Gastroesophageal sphincter (tissue), 4 donors: ENCODE data around the gene TEX22. TPM values are rescaled to one million over a fixed set of nuclear protein-coding genes. Genes with fewer than 3 reads are reported as not detected.

Experiments used
- ATAC-seq: fragments of 150-250 bp; one replicate; pipeline ENCODE4 v1.9.1; 2016; ENCODE audit warnings: mild to moderate bottlenecking, moderate library complexity
- H3K27ac ChIP-seq, 4 donors: fragments of 200-600 bp; sonication (generic) in 3 of 4; 1 replicate in 3 of 4; 2 replicates in 1 of 4; pipeline ENCODE4 v1.5.1; 2016 to 2019
- H3K27me3 ChIP-seq: fragments of 200-600 bp; sonication (generic); one replicate; pipeline ENCODE4 v1.5.1; 2019
- H3K36me3 ChIP-seq, 2 donors: fragments of 200-600 bp; sonication (generic); one replicate each; pipeline ENCODE4 v1.5.1; 2019; ENCODE audit warnings: control low read depth in 1 of 2
- H3K4me1 ChIP-seq, 3 donors: fragments of 200-600 bp; sonication (generic); 1 replicate in 2 of 3; 2 replicates in 1 of 3; pipeline ENCODE4 v1.5.1; 2016 to 2019; ENCODE audit warnings: control low read depth in 2 of 3
- H3K4me3 ChIP-seq, 2 donors: fragments of 200-600 bp; sonication (generic); one replicate each; pipeline ENCODE4 v1.5.1; 2019; ENCODE audit warnings: mild to moderate bottlenecking in 1 of 2, moderate library complexity in 1 of 2
- H3K9me3 ChIP-seq, 3 donors: fragments of 200-600 bp; sonication (generic); one replicate each; pipeline ENCODE4 v1.5.1; 2017 to 2019; ENCODE audit warnings: control low read depth in 2 of 3
- EP300 ChIP-seq: sonication (generic); formaldehyde crosslinking; IDR thresholded peaks from one replicate; pipeline ENCODE4 v1.6.1; 2017; ENCODE audit warnings: antibody characterized with exemption, mild to moderate bottlenecking
- POLR2A ChIP-seq, 2 donors: fragments of 450-650 bp; IDR thresholded peaks; one replicate each; pipeline ENCODE4 v1.6.1; 2017; ENCODE audit warnings: antibody characterized with exemption in 2 of 2, mild to moderate bottlenecking in 2 of 2, moderate library complexity in 1 of 2
- POLR2AphosphoS5 ChIP-seq: sonication (generic); formaldehyde crosslinking; IDR thresholded peaks from one replicate; pipeline ENCODE4 v1.6.1; 2017; ENCODE audit warnings: antibody characterized with exemption
- WGBS, 2 donors: methylation state at CpG; one replicate each; pipeline ENCODE4 v1.1.5; 2018; ENCODE audit warnings: low coverage in 1 of 2; 5-methylcytosine and 5-hydroxymethylcytosine counted together
- total RNA-seq, 4 donors: library from RNA; depleted of rRNA; stranded (reverse); fragments of >200 nt; gene quantifications; one replicate each; pipeline ENCODE4 v1.1.0, GENCODE V29; 2016
- TF ChIP-seq, protein P1 (sequence below), 4 experiments: fragments of 200-600 bp in 2 of 4; fragments of 450-650 bp in 2 of 4; sonication (generic) in 1 of 4; IDR thresholded peaks; one replicate each; pipeline ENCODE4 v1.5.1; 2017 to 2019; ENCODE audit warnings: antibody characterized with exemption in 4 of 4, mild to moderate bottlenecking in 2 of 4, moderate library complexity in 2 of 4

TEX22 gene
- total RNA-seq, 4 donors from 2014 or later, result 0.42 TPM; not detected in 3

DNA sequence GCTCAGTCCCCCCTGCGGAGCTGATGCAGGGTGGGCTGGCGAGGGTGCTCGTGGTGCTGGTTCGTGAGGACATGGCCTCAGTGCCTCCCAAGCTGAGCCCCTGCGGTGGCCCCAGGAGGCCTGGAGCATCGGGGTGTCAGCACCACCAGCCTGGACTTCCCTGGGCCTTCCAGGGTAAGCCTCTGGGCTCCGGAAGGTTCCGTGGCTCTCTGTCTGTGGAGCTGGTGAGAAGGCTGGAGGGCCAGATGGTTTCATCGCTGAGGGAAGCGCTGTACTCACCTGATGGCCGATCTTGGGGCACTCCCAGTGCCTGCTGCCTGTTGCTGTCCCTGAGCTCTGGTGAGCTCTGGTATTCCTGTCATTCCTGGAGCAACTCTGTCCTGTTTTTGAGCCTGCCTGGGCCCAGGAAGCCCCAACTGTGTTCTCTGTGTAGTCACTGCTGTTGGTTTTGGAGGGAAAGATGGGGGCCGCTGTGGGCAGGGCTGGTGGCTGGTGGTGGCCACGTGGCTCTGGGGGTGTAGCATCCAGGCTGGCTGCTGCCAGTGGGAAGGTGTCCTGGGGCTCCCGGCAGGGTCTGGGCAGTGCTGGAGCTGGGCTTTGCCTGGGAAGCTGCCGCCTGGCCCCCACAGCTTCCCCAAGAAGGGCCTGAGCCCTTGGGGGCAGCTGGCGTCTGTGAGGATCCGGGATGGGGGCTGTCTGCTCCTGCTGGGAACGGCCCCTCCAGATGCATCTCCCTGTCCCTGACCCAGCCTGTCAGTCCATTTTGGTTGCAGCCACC lies 39.6 kb downstream of the TEX22 start:
- 100% methylated on average over 2 of the region's 18 CpGs; no CpG with 5 or more reads in 1 of the 2 donors for WGBS, 2 donors
- no peak for ATAC-seq

DNA sequence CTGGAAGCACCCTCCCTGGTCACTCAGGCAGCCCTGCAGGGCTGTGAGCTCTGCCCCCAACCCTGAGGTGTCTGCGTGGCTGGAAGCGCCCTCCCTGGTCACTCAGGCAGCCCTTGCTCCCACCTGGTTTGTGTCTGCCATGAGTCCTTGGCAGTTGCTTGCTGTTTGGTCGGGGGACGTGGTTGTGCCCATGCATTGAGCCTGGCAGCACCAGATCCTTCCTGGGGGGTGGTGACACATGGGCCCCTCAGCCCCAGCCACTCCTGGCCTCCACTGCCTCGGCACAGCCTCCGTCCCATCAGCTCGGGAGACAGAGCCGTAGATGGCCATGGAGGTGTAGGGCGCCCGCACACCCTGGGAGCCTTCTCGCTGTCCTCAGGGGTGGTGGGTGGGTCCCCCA lies 40.8 kb downstream of the TEX22 start:
- no peaks in the 10 kb centered on the region for H3K9me3 ChIP-seq
- TF ChIP-seq, protein P1, sequence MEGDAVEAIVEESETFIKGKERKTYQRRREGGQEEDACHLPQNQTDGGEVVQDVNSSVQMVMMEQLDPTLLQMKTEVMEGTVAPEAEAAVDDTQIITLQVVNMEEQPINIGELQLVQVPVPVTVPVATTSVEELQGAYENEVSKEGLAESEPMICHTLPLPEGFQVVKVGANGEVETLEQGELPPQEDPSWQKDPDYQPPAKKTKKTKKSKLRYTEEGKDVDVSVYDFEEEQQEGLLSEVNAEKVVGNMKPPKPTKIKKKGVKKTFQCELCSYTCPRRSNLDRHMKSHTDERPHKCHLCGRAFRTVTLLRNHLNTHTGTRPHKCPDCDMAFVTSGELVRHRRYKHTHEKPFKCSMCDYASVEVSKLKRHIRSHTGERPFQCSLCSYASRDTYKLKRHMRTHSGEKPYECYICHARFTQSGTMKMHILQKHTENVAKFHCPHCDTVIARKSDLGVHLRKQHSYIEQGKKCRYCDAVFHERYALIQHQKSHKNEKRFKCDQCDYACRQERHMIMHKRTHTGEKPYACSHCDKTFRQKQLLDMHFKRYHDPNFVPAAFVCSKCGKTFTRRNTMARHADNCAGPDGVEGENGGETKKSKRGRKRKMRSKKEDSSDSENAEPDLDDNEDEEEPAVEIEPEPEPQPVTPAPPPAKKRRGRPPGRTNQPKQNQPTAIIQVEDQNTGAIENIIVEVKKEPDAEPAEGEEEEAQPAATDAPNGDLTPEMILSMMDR (IDR thresholded peaks at IDR 0.05), result no peak
- TF ChIP-seq EP300, result no peak
- TF ChIP-seq POLR2A (IDR thresholded peaks at IDR 0.05), result no peak
- no peak for TF ChIP-seq POLR2AphosphoS5
- H3K36me3 ChIP-seq, result peaks cover 0 to 49% of the 10 kb centered on the region in 2 donors
- ATAC-seq, result no peak
- H3K27me3 ChIP-seq, result no peaks in the 10 kb centered on the region
- no CpG with 5 or more reads among the region's 11 CpGs for WGBS, 2 donors
- H3K4me1 ChIP-seq, result peaks cover 0 to 42% (median 0%) of the 10 kb centered on the region in 3 donors
- no peak overlapping the region for H3K4me3 ChIP-seq
- H3K27ac ChIP-seq, result no peak overlapping the region

More for the DNA sequence above, 39.6 kb downstream of the TEX22 start:
- Histone ChIP-seq H3K4me1 (peaks cover 0 to 42% (median 0%) of the 10 kb centered on the region in 3 donors), H3K9me3 (no peaks in the 10 kb centered on the region), H3K27me3 (no peaks in the 10 kb centered on the region), H3K27ac (no peak overlapping the region), H3K36me3 (peaks cover 0 to 46% of the 10 kb centered on the region in 2 donors), H3K4me3 (no peak overlapping the region)
- TF ChIP-seq EP300, result no peak

DNA sequence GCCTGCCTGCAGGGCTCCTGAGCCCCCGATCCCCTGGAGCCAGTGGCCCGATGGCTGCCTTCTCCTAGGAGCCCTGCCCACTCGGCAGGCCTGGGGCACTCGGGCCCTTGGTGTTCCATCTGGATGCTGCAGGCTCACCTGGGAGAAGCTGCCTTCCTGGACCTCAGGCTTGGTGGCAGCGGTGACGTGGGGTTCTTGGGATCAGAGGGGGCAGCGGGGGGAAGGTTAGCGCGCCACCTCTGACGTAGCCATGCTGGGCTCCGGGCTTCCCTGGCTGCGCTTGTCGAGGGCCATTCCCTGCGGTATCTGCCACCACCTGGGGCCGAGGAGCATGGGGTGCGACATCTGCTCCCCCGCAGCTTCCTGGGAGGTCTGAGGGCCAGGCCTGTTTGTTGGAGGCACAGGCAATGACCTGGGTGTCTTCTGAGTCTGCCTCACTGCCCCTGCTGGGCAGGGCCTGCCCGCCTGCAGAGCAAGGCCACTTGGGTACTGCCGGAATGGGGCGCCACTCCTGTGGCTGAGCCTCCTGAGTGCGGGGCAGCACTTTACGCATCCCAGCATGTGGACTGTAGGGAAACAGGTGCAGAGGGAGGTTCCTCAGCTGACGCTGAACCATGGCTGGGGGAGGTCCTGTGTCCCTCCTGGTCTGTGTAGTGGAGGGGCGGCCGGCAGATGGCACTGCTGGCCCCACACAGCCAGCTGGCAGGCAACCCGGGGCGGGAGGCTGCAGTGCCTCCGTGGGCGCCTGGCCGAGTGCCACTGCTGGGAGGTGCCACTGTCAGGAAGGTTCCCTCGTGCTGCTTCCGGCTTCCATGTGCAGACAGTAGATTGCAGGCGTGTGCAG lies 41.6 kb downstream of the TEX22 start:
- ATAC-seq, result no peak
- no CpG with 5 or more reads among the region's 33 CpGs for WGBS, 2 donors

DNA sequence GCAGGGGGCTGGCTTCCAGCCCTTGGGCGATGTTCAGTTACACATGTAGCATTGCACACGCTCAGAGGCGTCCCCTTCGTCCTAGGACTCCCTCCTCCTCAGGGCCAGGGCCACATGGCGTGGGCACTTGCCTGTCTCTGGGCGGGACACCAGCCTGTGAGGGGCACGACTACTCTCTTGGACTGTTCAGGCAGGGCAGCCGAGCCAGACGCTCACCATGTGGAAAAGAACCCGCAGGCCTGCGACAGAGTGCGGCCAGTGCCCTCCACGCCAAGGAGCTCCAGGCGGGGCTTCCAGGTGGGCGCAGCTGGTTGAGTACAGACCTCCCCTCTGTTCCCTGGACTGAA lies 42.2 kb downstream of the TEX22 start:
- peaks cover 0 to 42% (median 0%) of the 10 kb centered on the region in 3 donors for H3K4me1 ChIP-seq
- ATAC-seq, result no peak
- TF ChIP-seq EP300 (no peak), POLR2A (IDR thresholded peaks at IDR 0.05) (no peak), POLR2AphosphoS5 (no peak)
- TF ChIP-seq, protein P1 (IDR thresholded peaks at IDR 0.05), result no peak
- 20% methylated on average over 1 of the region's 15 CpGs; no CpG with 5 or more reads in 1 of the 2 donors for WGBS, 2 donors
- no peaks in the 10 kb centered on the region for H3K9me3 ChIP-seq
- peaks cover 0 to 55% of the 10 kb centered on the region in 2 donors for H3K36me3 ChIP-seq
- H3K4me3 ChIP-seq, result no peak overlapping the region
- no peak overlapping the region for H3K27ac ChIP-seq
- no peaks in the 10 kb centered on the region for H3K27me3 ChIP-seq

More for the DNA sequence above, 41.6 kb downstream of the TEX22 start:
- Histone ChIP-seq H3K9me3 (no peaks in the 10 kb centered on the region), H3K27me3 (no peaks in the 10 kb centered on the region), H3K4me1 (peaks cover 0 to 42% (median 0%) of the 10 kb centered on the region in 3 donors), H3K4me3 (no peak overlapping the region), H3K36me3 (peaks cover 0 to 49% of the 10 kb centered on the region in 2 donors), H3K27ac (no peak overlapping the region)
- TF ChIP-seq, protein P1 (IDR thresholded peaks at IDR 0.05), result no peak
- TF ChIP-seq EP300, result no peak
- TF ChIP-seq POLR2A (IDR thresholded peaks at IDR 0.05), result no peak

DNA sequence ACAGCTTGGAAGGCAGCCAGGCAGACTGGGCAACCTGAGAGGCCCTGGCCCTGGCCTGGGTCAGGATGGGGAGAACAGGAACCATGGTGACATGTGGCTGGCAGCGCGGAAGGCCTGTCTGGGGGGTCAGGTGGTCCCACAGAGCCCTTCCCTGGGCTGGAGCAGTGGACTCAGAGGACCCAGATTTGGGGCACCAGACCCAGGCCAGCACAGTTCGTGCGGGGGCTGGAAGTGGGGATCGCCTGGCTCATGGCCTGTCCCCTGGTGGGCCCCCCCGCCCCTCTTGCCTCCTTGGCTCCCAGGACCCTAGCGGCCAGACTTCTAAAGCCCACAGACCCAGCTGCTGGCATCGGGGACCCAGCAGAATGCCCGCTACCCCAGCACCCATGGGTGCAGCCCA lies 42.7 kb downstream of the TEX22 start:
- Histone ChIP-seq H3K27me3 (no peaks in the 10 kb centered on the region), H3K27ac (no peak overlapping the region), H3K4me1 (peaks cover 0 to 42% (median 0%) of the 10 kb centered on the region in 3 donors), H3K9me3 (no peaks in the 10 kb centered on the region), H3K36me3 (peaks cover 0 to 60% of the 10 kb centered on the region in 2 donors), H3K4me3 (no peak overlapping the region)
- WGBS, 2 donors, result no CpG with 5 or more reads among the region's 9 CpGs
- ATAC-seq, result no peak
- no peak for TF ChIP-seq EP300
- no peak for TF ChIP-seq POLR2A (IDR thresholded peaks at IDR 0.05)
- TF ChIP-seq POLR2AphosphoS5, result no peak
- TF ChIP-seq, protein P1 (IDR thresholded peaks at IDR 0.05), result no peak
